A549 (cell line): ENCODE data around the gene PPFIA4. TPM values are rescaled to one million over a fixed set of nuclear protein-coding genes. Genes with fewer than 3 reads are reported as not detected.

Experiments used
- ATAC-seq, 2 experiments: fragments of 200-7000 bp in 1 of 2; fragments of >200 bp in 1 of 2; cut with Nextera tagmentation in 1 of 2; cut with Tn5 transposase in 1 of 2; 3 replicates each; pipeline versions ENCODE4 v1.8.0 to v1.9.1; 2018 to 2020; ENCODE audit warnings: mild to moderate bottlenecking in 1 of 2, moderate library complexity in 1 of 2
- CTCF ChIA-PET: fragments of 300-600 bp; sonication (Branson Sonifier 250); formaldehyde crosslinking; extraction: SDS; loops from one replicate; lab custom pipeline; 2021; ENCODE audit warnings: antibody characterized with exemption, inconsistent platforms; lab: Yijun Ruan, JAX
- POLR2A ChIA-PET: fragments of 350-600 bp; formaldehyde crosslinking; extraction: SDS; loops from one replicate; lab custom pipeline; 2021; ENCODE audit warnings: antibody characterized with exemption, inconsistent platforms; lab: Yijun Ruan, JAX
- DNase-seq, 2 experiments: peaks; one replicate each; pipeline versions ENCODE4 v3.0.0 to v3.0.0-alpha.2; 2011 to 2016; ENCODE audit warnings: low read depth in 1 of 2, low spot score in 1 of 2
- FAIRE-seq: peaks from 2 replicates; lab custom pipeline; 2011; peaks lifted over from hg19 to GRCh38; lab: Jason Lieb, UNC
- H3K27ac ChIP-seq, 2 experiments: fragments of >200 bp; sonication (Bioruptor Twin); formaldehyde crosslinking; 3 replicates each; pipeline ENCODE4 v1.5.1; 2016 to 2017
- H3K4me1 ChIP-seq: fragments of >200 bp; sonication (Bioruptor Twin); formaldehyde crosslinking; 3 replicates; pipeline ENCODE4 v1.6.1; 2016
- H3K4me2 ChIP-seq: fragments of >200 bp; sonication (Bioruptor Twin); formaldehyde crosslinking; 3 replicates; pipeline ENCODE4 v1.6.1; 2016
- H3K4me3 ChIP-seq: fragments of >200 bp; sonication (Bioruptor Twin); formaldehyde crosslinking; 3 replicates; pipeline ENCODE4 v1.5.1; 2016
- H3K9me3 ChIP-seq: fragments of >200 bp; sonication (Bioruptor Twin); formaldehyde crosslinking; 3 replicates; pipeline ENCODE4 v1.6.1; 2016
- BHLHE40 ChIP-seq: IDR thresholded peaks from 2 replicates; pipeline ENCODE4 v1.6.1; 2012; ENCODE audit warnings: low read depth, low read length, inconsistent platforms
- CBX8 ChIP-seq: fragments of 200-600 bp; sonication (generic); IDR thresholded peaks from 2 replicates; pipeline ENCODE4 v1.6.1; 2016
- CEBPB ChIP-seq, 2 experiments: fragments of >200 bp in 1 of 2; sonication (Bioruptor Twin) in 1 of 2; formaldehyde crosslinking in 1 of 2; IDR thresholded peaks; 2 replicates each; pipeline ENCODE4 v1.6.1; 2012 to 2016
- CHD2 ChIP-seq: fragments of 150-350 bp; IDR thresholded peaks from 2 replicates; pipeline ENCODE4 v1.6.1; 2014; ENCODE audit warnings: low read length; ENCODE audit not compliant: partially characterized antibody
- CHD4 ChIP-seq: fragments of 200-600 bp; sonication (generic); IDR thresholded peaks from 2 replicates; pipeline ENCODE4 v1.6.1; 2016; ENCODE audit warnings: antibody characterized with exemption, mild to moderate bottlenecking, borderline replicate concordance
- EHF ChIP-seq: fragments of 250-450 bp; sonication (Bioruptor Pico); IDR thresholded peaks from 2 replicates; pipeline ENCODE4 v1.5.0; 2020; ENCODE audit warnings: mild to moderate bottlenecking
- ESRRA ChIP-seq: fragments of 150-350 bp; IDR thresholded peaks from 2 replicates; pipeline ENCODE4 v1.6.1; 2014; ENCODE audit warnings: mild to moderate bottlenecking, low read length, borderline replicate concordance
- FOSB ChIP-seq: fragments of 250-450 bp; sonication (Bioruptor Pico); IDR thresholded peaks from 2 replicates; pipeline ENCODE4 v1.5.0; 2020; ENCODE audit warnings: mild to moderate bottlenecking, moderate library complexity
- HOXB13 ChIP-seq: fragments of 250-450 bp; sonication (Bioruptor Pico); IDR thresholded peaks from 2 replicates; pipeline ENCODE4 v1.5.0; 2020; ENCODE audit warnings: low read depth, mild to moderate bottlenecking, moderate library complexity
- JUNB ChIP-seq: fragments of >200 bp; sonication (Bioruptor Twin); formaldehyde crosslinking; IDR thresholded peaks from 2 replicates; pipeline ENCODE4 v1.6.1; 2016
- KDM5A ChIP-seq: fragments of 200-600 bp; sonication (generic); IDR thresholded peaks from 2 replicates; pipeline ENCODE4 v1.6.1; 2016; ENCODE audit warnings: antibody characterized with exemption, mild to moderate bottlenecking
- MAZ ChIP-seq: fragments of 150-350 bp; IDR thresholded peaks from 2 replicates; pipeline ENCODE4 v1.6.1; 2014; ENCODE audit warnings: antibody characterized with exemption, low read depth, low read length, borderline replicate concordance
- NFE2L2 ChIP-seq: fragments of 150-350 bp; conservative IDR thresholded peaks from 2 replicates; pipeline ENCODE4 v1.6.1; 2014; ENCODE audit warnings: low read length
- NPAS2 ChIP-seq: fragments of 250-450 bp; sonication (Bioruptor Pico); IDR thresholded peaks from 2 replicates; pipeline ENCODE4 v1.8.0; 2022; ENCODE audit warnings: mild to moderate bottlenecking, moderate library complexity, borderline replicate concordance
- PHF8 ChIP-seq: fragments of 200-600 bp; sonication (generic); IDR thresholded peaks from 2 replicates; pipeline ENCODE4 v1.6.1; 2016; ENCODE audit warnings: low read depth, mild to moderate bottlenecking, antibody characterized with exemption, moderate library complexity, borderline replicate concordance
- RAD21 ChIP-seq, 2 experiments: fragments of >200 bp in 1 of 2; sonication (Bioruptor Twin) in 1 of 2; formaldehyde crosslinking in 1 of 2; IDR thresholded peaks in 1 of 2; conservative IDR thresholded peaks in 1 of 2; 2 replicates in 1 of 2; 3 replicates in 1 of 2; pipeline ENCODE4 v1.6.1; 2012 to 2018; ENCODE audit warnings: inconsistent platforms in 1 of 2
- RCOR1 ChIP-seq: fragments of 150-350 bp; IDR thresholded peaks from 2 replicates; pipeline ENCODE4 v1.6.1; 2014; ENCODE audit warnings: antibody characterized with exemption, low read length, low read depth
- RFX5 ChIP-seq: fragments of 450-650 bp; IDR thresholded peaks from 2 replicates; pipeline ENCODE4 v1.7.1; 2014; ENCODE audit warnings: antibody characterized with exemption, mild to moderate bottlenecking, moderate library complexity
- RNF2 ChIP-seq: fragments of 200-600 bp; sonication (generic); IDR thresholded peaks from 2 replicates; pipeline ENCODE4 v1.6.1; 2016; ENCODE audit warnings: low read depth, mild to moderate bottlenecking, antibody characterized with exemption, moderate library complexity, borderline replicate concordance
- TFCP2L1 ChIP-seq: fragments of 250-450 bp; sonication (Bioruptor Pico); IDR thresholded peaks from 2 replicates; pipeline ENCODE4 v1.5.0; 2021; ENCODE audit warnings: mild to moderate bottlenecking
- TP53 ChIP-seq: fragments of 250-450 bp; sonication (Bioruptor Pico); IDR thresholded peaks from 2 replicates; pipeline ENCODE4 v1.5.0; 2021; ENCODE audit warnings: mild to moderate bottlenecking, moderate library complexity
- ZFP36 ChIP-seq: fragments of 450-650 bp; IDR thresholded peaks from 2 replicates; pipeline ENCODE4 v1.6.1; 2014; ENCODE audit warnings: borderline replicate concordance; ENCODE audit not compliant: partially characterized antibody
- ZSCAN20 ChIP-seq: fragments of 250-450 bp; sonication (Bioruptor Pico); IDR thresholded peaks from 2 replicates; pipeline ENCODE4 v1.8.0; 2022; ENCODE audit warnings: mild to moderate bottlenecking, moderate library complexity
- WGBS: methylation state at CpG from one replicate; pipeline ENCODE4 v1.1.6; 2017; ENCODE audit errors: missing lambda C conversion rate; 5-methylcytosine and 5-hydroxymethylcytosine counted together
- polyA plus RNA-seq, 4 experiments: library from polyadenylated mRNA; depleted of rRNA in 3 of 4; stranded (reverse); fragments of >200 nt; fragmentation: RNase III in 1 of 4; extraction: RNeasy Plus Mini Kit Qiagen cat#74134 plus additional on column Dnase treatment in 1 of 4; gene quantifications; 2 replicates in 3 of 4; 3 replicates in 1 of 4; pipeline ENCODE4 v1.2.3, GENCODE V29; 2011 to 2017
- TF ChIP-seq, protein P1 (sequence below): fragments of 250-450 bp; sonication (Bioruptor Pico); IDR thresholded peaks from 2 replicates; pipeline ENCODE4 v1.5.0; 2020; ENCODE audit warnings: low read depth, mild to moderate bottlenecking, moderate library complexity
- TF ChIP-seq, protein P2 (sequence below): fragments of 200-600 bp; sonication (generic); IDR thresholded peaks from 2 replicates; pipeline ENCODE4 v1.6.1; 2016; ENCODE audit warnings: antibody characterized with exemption, mild to moderate bottlenecking, moderate library complexity
- TF ChIP-seq, protein P3 (sequence below): fragments of >200 bp; sonication (Bioruptor Twin); formaldehyde crosslinking; IDR thresholded peaks from 3 replicates; pipeline ENCODE4 v1.6.1; 2016

Gene PPFIA4
- polyA plus RNA-seq, 2 of the 4 experiments (the other 2 are of a cell fraction): 0.47 to 0.63 TPM

DNA sequence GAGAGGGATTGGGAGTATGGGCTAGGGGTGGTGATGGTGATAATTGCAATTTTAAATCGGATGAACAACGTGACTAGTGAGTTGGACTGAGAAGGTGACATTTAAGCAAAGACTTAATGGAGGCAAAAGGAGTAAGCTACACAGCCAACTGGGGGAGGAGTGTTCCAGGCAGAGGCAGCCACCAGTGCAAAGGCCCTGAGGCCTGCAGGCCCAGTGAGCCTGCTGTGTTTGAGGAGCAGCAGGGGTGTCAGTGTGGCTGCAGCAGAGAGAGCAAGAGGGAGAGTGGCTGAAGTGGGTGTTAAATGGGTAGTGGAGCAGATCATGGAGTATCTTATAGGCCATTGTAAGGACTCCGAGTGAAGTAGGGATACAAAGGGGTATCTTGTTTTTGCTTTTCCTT lies 40.7 kb downstream of the PPFIA4 start:
- DNase-seq (no peak), FAIRE-seq (no peak), ATAC-seq (no peak)
- ChIA-PET POLR2A (no interaction called here), CTCF (interaction anchor here (1.0 to 30.5 kb wide), 6 partner anchors 13 to 202 kb away, joined by 3 to 300 read pairs (median 5); no protein-coding TSS in a partner anchor)
- TF ChIP-seq ZSCAN20 (CRISPR knock-in tag) (no peak), RAD21 (conservative IDR thresholded peaks at IDR 0.05 in 1 of 2, IDR thresholded peaks at IDR 0.05 in 1 of 2) (no peak), CHD2 (no peak), EHF (CRISPR knock-in tag) (no peak), NPAS2 (CRISPR knock-in tag) (no peak), MAZ (no peak), ESRRA (no peak), NFE2L2 (no peak), CEBPB (IDR thresholded peaks at IDR 0.05) (no peak)
- TF ChIP-seq, protein P1, sequence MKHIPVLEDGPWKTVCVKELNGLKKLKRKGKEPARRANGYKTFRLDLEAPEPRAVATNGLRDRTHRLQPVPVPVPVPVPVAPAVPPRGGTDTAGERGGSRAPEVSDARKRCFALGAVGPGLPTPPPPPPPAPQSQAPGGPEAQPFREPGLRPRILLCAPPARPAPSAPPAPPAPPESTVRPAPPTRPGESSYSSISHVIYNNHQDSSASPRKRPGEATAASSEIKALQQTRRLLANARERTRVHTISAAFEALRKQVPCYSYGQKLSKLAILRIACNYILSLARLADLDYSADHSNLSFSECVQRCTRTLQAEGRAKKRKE (CRISPR knock-in tag): no peak
- Histone ChIP-seq H3K4me1 (no peaks in the 10 kb centered on the region; the same call in 2 of the 3 replicates), H3K4me3 (no peak overlapping the region), H3K27ac (no peak overlapping the region), H3K9me3 (no peaks in the 10 kb centered on the region), H3K4me2 (no peak overlapping the region)
- WGBS: 49% methylated on average over 3 of the region's 3 CpGs

DNA sequence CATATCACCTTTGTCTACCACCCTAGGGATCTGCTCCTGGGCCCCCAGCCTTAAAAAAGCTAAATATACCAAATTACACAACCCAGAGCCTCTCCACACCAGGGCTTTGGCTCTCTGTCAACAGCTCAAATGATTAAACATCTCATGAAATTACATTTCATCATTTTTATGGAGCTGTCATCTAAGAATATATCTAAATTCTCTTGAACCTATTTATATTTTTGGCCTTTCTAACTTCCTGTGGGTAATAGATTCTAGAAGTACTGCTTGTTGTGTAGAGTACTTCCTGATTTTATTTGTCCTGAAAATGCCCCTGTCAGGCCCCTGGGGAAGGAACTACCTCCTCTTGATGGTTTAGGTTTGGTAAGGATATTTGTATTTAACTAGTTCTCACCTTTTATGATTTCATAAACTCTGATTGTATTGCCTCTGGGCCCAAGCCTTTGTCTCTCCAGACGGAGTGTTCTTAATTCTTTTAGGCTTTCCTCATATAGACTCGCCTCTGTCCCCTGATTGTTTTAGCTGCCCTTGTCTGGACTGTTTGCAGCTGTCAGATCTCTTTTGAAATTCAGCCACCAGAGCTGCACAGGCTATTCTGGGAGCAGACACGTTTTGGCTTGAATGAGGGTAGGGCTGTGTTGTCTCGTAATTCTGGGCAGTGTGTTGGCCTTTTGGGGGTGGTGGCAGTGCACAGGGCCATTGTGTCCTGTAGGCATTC lies 42.9 kb downstream of the PPFIA4 start:
- no peak overlapping the region for H3K4me2 ChIP-seq
- no peak overlapping the region for H3K4me3 ChIP-seq
- POLR2A ChIA-PET: no interaction called here
- CTCF ChIA-PET: interaction anchor here (1.0 to 30.5 kb wide), 4 partner anchors 12 to 198 kb away, joined by 3 to 300 read pairs (median 4); no protein-coding TSS in a partner anchor
- peaks cover 3% of the 10 kb centered on the region; the same call in 1 of the 3 replicates for H3K4me1 ChIP-seq
- WGBS: 42% methylated on average over 4 of the region's 4 CpGs
- H3K9me3 ChIP-seq: no peaks in the 10 kb centered on the region
- DNase-seq: no peak
- TF ChIP-seq KDM5A (no peak), CEBPB (IDR thresholded peaks at IDR 0.05) (no peak), CHD4 (no peak), RCOR1 (no peak), TFCP2L1 (CRISPR knock-in tag) (no peak), CBX8 (no peak), MAZ (no peak), BHLHE40 (no peak), FOSB (CRISPR knock-in tag) (no peak), TP53 (no peak), RAD21 (conservative IDR thresholded peaks at IDR 0.05 in 1 of 2, IDR thresholded peaks at IDR 0.05 in 1 of 2) (no peak), ZFP36 (no peak), RNF2 (no peak), PHF8 (no peak), RFX5 (no peak), HOXB13 (no peak), JUNB (no peak)
- TF ChIP-seq, protein P2, sequence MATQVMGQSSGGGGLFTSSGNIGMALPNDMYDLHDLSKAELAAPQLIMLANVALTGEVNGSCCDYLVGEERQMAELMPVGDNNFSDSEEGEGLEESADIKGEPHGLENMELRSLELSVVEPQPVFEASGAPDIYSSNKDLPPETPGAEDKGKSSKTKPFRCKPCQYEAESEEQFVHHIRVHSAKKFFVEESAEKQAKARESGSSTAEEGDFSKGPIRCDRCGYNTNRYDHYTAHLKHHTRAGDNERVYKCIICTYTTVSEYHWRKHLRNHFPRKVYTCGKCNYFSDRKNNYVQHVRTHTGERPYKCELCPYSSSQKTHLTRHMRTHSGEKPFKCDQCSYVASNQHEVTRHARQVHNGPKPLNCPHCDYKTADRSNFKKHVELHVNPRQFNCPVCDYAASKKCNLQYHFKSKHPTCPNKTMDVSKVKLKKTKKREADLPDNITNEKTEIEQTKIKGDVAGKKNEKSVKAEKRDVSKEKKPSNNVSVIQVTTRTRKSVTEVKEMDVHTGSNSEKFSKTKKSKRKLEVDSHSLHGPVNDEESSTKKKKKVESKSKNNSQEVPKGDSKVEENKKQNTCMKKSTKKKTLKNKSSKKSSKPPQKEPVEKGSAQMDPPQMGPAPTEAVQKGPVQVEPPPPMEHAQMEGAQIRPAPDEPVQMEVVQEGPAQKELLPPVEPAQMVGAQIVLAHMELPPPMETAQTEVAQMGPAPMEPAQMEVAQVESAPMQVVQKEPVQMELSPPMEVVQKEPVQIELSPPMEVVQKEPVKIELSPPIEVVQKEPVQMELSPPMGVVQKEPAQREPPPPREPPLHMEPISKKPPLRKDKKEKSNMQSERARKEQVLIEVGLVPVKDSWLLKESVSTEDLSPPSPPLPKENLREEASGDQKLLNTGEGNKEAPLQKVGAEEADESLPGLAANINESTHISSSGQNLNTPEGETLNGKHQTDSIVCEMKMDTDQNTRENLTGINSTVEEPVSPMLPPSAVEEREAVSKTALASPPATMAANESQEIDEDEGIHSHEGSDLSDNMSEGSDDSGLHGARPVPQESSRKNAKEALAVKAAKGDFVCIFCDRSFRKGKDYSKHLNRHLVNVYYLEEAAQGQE: no peak
- TF ChIP-seq, protein P3, sequence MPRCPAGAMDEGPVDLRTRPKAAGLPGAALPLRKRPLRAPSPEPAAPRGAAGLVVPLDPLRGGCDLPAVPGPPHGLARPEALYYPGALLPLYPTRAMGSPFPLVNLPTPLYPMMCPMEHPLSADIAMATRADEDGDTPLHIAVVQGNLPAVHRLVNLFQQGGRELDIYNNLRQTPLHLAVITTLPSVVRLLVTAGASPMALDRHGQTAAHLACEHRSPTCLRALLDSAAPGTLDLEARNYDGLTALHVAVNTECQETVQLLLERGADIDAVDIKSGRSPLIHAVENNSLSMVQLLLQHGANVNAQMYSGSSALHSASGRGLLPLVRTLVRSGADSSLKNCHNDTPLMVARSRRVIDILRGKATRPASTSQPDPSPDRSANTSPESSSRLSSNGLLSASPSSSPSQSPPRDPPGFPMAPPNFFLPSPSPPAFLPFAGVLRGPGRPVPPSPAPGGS: no peak
- TF ChIP-seq, all 56 proteins: peak for 0
- FAIRE-seq: no peak
- H3K27ac ChIP-seq: no peak overlapping the region
- ATAC-seq: no peak
